ENCODE measurements around the gene IARS1. TPM values are rescaled to one million over a fixed set of nuclear protein-coding genes. Genes with fewer than 3 reads are reported as not detected.

IARS1 gene
- total and polyA plus RNA-seq, 10 of the 15 experiments (the other 5 are each of a cell fraction or from before 2014, with no cell fraction given): 71.0 to 227 (median 153) TPM

GRCh38 chr9:92313624-92314012, 20.1 kb upstream of the IARS1 start (continued):
- TF ChIP-seq RAD21 (IDR thresholded peaks at IDR 0.05; ENCODE audit: insufficient read depth, low read depth, low read length) (no peak), SMAD5 (IDR thresholded peaks at IDR 0.05; ENCODE audit: low read depth) (no peak), ESRRA (IDR thresholded peaks at IDR 0.05; ENCODE audit: low read length) (no peak), GATAD2B (conservative IDR thresholded peaks at IDR 0.05; ENCODE audit: low read depth) (no peak), ZNF207 (IDR thresholded peaks at IDR 0.05; ENCODE audit: borderline replicate concordance) (no peak), FOS (IDR thresholded peaks at IDR 0.05; ENCODE audit: borderline replicate concordance, extremely low read depth, insufficient read length) (no peak), NFIC (IDR thresholded peaks at IDR 0.05; ENCODE audit: low read depth, low read length) (no peak)
- TF ChIP-seq, protein P1, sequence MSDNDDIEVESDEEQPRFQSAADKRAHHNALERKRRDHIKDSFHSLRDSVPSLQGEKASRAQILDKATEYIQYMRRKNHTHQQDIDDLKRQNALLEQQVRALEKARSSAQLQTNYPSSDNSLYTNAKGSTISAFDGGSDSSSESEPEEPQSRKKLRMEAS (IDR thresholded peaks at IDR 0.05; ENCODE audit: low read depth, low read length): no peak
- TF ChIP-seq, protein P2, sequence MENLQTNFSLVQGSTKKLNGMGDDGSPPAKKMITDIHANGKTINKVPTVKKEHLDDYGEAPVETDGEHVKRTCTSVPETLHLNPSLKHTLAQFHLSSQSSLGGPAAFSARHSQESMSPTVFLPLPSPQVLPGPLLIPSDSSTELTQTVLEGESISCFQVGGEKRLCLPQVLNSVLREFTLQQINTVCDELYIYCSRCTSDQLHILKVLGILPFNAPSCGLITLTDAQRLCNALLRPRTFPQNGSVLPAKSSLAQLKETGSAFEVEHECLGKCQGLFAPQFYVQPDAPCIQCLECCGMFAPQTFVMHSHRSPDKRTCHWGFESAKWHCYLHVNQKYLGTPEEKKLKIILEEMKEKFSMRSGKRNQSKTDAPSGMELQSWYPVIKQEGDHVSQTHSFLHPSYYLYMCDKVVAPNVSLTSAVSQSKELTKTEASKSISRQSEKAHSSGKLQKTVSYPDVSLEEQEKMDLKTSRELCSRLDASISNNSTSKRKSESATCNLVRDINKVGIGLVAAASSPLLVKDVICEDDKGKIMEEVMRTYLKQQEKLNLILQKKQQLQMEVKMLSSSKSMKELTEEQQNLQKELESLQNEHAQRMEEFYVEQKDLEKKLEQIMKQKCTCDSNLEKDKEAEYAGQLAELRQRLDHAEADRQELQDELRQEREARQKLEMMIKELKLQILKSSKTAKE (IDR thresholded peaks at IDR 0.05; ENCODE audit: low read depth, poor library complexity, severe bottlenecking): no peak

DNA sequence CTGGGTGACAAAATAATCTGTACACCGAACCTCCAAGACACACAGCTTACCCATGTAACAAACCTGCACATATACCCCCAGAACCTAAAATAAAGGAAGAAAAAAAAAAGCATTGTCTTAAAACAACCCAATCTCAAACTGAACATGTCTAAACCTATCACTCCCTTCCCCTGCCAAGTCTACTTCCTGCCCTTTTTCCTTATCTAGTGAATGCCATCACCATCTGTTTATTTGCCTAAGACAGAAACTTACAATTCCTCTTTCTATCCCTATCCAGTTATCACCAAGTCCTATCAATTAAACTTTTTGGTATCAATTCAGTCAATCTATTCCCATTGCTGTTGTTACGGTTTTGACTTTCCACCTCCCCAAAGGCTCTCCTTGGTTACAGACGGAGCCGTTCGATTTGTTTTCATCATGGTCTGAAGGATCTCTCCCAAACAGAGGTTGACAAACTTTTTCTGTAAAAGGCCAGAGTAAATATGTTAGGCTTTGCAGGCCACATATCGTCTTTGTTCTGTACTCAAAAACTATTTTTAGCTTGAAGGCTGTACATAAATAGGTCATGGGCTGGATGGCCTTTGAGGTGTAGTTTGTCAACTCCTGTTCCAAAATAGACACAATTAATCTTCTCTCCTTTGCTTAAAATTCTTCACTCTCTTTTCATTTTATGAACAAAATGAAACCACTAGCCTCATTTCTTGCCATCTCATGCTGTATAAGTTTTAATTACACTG, 19.6 kb upstream of the IARS1 start:
- 82% methylated on average over 6 of the region's 6 CpGs for WGBS (ENCODE audit: insufficient coverage, insufficient replicate concordance, low lambda C conversion rate, missing lambda C conversion rate)
- POLR2A ChIA-PET: interaction anchor here (0.6 to 1.3 kb wide), 3 partner anchors 11 to 222 kb away, joined by 3 read pairs; no protein-coding TSS in a partner anchor
- RAD21 ChIA-PET (ENCODE audit: unreplicated experiment): interaction anchor here (1.0 to 1.2 kb wide), 2 partner anchors 172 to 308 kb away, joined by 3 read pairs; no protein-coding TSS in a partner anchor
- H3K4me1 ChIP-seq (ENCODE audit: control insufficient read depth, insufficient read depth, low read length): peaks cover under 1% of the 10 kb centered on the region; the same call in 1 of the 2 replicates
- no peak overlapping the region for H3K4me3 ChIP-seq
- H2AFZ ChIP-seq (ENCODE audit: control insufficient read depth, low read depth, low read length): no peak overlapping the region
- in situ Hi-C loops (cut with MboI) (no loop called here), intact Hi-C loops (cut with micrococcal nuclease; ENCODE audit: unreplicated experiment) (no loop called here)
- H3K79me2 ChIP-seq (ENCODE audit: control insufficient read depth, insufficient read depth, low read length): no peaks in the 10 kb centered on the region
- no peaks in the 10 kb centered on the region for H4K20me1 ChIP-seq (ENCODE audit: control insufficient read depth, insufficient read depth)
- H3K27me3 ChIP-seq (replicated peaks in 1 of 2; ENCODE audit: control insufficient read depth in 2 of 2, insufficient read depth in 2 of 2, low read length in 1 of 2): no peaks in the 10 kb centered on the region
- BruUV-seq (replicated peaks): no TSS peak
- no peak overlapping the region for H3K9ac ChIP-seq (ENCODE audit: control insufficient read depth, insufficient read depth, low read length)
- H3K4me2 ChIP-seq (ENCODE audit: control insufficient read depth, insufficient read depth): no peak overlapping the region
- DNase-seq (ENCODE audit: low read depth, low spot score) (no peak), FAIRE-seq (no peak), ATAC-seq (no peak)
- no peak overlapping the region for H3K27ac ChIP-seq (ENCODE audit: control insufficient read depth, insufficient read depth)
- SMC1A ChIA-PET (ENCODE audit: uncharacterized antibody, unreplicated experiment): interaction anchor here (1.3 to 1.5 kb wide), 3 partner anchors 10 to 22 kb away, joined by 4 to 6 read pairs (median 5); no protein-coding TSS in a partner anchor
- no peaks in the 10 kb centered on the region for H3K9me3 ChIP-seq (replicated peaks; ENCODE audit: control insufficient read depth, insufficient read depth, low read length)
- CTCF ChIA-PET: interaction anchor here (0.8 to 1.5 kb wide), 4 partner anchors 8 to 173 kb away, joined by 3 to 5 read pairs (median 4); no protein-coding TSS in a partner anchor
- peaks cover 7 to 38% of the 10 kb centered on the region in 2 experiments for H3K36me3 ChIP-seq (ENCODE audit: control insufficient read depth in 2 of 2, insufficient read depth in 2 of 2, low read length in 1 of 2)
- TF ChIP-seq RB1 (IDR thresholded peaks at IDR 0.05; ENCODE audit: borderline replicate concordance) (no peak), NFYA (IDR thresholded peaks at IDR 0.05; ENCODE audit: borderline replicate concordance, low read depth, low read length) (no peak)
- TF ChIP-seq, protein P3, sequence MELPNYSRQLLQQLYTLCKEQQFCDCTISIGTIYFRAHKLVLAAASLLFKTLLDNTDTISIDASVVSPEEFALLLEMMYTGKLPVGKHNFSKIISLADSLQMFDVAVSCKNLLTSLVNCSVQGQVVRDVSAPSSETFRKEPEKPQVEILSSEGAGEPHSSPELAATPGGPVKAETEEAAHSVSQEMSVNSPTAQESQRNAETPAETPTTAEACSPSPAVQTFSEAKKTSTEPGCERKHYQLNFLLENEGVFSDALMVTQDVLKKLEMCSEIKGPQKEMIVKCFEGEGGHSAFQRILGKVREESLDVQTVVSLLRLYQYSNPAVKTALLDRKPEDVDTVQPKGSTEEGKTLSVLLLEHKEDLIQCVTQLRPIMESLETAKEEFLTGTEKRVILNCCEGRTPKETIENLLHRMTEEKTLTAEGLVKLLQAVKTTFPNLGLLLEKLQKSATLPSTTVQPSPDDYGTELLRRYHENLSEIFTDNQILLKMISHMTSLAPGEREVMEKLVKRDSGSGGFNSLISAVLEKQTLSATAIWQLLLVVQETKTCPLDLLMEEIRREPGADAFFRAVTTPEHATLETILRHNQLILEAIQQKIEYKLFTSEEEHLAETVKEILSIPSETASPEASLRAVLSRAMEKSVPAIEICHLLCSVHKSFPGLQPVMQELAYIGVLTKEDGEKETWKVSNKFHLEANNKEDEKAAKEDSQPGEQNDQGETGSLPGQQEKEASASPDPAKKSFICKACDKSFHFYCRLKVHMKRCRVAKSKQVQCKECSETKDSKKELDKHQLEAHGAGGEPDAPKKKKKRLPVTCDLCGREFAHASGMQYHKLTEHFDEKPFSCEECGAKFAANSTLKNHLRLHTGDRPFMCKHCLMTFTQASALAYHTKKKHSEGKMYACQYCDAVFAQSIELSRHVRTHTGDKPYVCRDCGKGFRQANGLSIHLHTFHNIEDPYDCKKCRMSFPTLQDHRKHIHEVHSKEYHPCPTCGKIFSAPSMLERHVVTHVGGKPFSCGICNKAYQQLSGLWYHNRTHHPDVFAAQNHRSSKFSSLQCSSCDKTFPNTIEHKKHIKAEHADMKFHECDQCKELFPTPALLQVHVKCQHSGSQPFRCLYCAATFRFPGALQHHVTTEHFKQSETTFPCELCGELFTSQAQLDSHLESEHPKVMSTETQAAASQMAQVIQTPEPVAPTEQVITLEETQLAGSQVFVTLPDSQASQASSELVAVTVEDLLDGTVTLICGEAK (IDR thresholded peaks at IDR 0.05; ENCODE audit: borderline replicate concordance): no peak
